HEK293 (cell line): ENCODE results near the gene C2orf76.

ENCODE experiments used
- GLI4 ChIP-seq: fragments of 450-650 bp; formaldehyde crosslinking; IDR thresholded peaks from 2 replicates; pipeline ENCODE4 v1.5.1; 2016; ENCODE audit warnings: missing biosample characterization, missing genetic modification characterization
- YY1 ChIP-seq: fragments of 450-650 bp; formaldehyde crosslinking; IDR thresholded peaks from 2 replicates; pipeline ENCODE4 v1.5.1; 2018; ENCODE audit warnings: missing biosample characterization, missing genetic modification characterization
- ZNF10 ChIP-seq: fragments of 450-650 bp; formaldehyde crosslinking; IDR thresholded peaks from 2 replicates; pipeline ENCODE4 v1.5.1; 2017; ENCODE audit warnings: missing biosample characterization, missing genetic modification characterization
- TF ChIP-seq, protein P1 (sequence below): fragments of 450-650 bp; formaldehyde crosslinking; IDR thresholded peaks from 2 replicates; pipeline ENCODE4 v1.5.1; 2016; ENCODE audit warnings: missing biosample characterization, missing genetic modification characterization
- TF ChIP-seq, protein P2 (sequence below): fragments of 450-650 bp; formaldehyde crosslinking; conservative IDR thresholded peaks from 2 replicates; pipeline ENCODE4 v1.5.1; 2016; ENCODE audit warnings: low read depth, missing biosample characterization, missing genetic modification characterization

DNA sequence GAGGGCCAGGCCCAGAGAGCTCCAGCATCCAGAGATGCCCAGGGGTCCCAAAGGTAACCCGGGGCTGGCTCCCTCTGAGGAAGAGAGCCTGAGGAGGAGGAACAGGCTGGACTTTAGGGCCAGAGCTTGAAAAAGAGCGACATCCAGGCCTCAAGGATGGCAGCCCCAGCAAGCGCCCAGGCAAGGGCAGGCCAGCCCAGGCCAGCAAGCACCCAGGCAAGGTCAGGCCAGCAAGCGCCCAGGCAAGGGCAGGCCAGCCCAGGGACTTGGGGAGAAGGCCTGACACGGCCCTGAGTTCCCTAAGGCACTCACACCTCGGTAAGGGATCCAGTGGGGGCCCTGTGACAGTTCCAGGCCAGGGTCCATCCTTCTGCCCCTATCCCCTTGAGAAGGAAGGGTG, 30.6 kb upstream of the C2orf76 start:
- TF ChIP-seq, protein P1, sequence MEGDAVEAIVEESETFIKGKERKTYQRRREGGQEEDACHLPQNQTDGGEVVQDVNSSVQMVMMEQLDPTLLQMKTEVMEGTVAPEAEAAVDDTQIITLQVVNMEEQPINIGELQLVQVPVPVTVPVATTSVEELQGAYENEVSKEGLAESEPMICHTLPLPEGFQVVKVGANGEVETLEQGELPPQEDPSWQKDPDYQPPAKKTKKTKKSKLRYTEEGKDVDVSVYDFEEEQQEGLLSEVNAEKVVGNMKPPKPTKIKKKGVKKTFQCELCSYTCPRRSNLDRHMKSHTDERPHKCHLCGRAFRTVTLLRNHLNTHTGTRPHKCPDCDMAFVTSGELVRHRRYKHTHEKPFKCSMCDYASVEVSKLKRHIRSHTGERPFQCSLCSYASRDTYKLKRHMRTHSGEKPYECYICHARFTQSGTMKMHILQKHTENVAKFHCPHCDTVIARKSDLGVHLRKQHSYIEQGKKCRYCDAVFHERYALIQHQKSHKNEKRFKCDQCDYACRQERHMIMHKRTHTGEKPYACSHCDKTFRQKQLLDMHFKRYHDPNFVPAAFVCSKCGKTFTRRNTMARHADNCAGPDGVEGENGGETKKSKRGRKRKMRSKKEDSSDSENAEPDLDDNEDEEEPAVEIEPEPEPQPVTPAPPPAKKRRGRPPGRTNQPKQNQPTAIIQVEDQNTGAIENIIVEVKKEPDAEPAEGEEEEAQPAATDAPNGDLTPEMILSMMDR (tag by site-specific recombination) = no peak
- TF ChIP-seq ZNF10 = no peak
- TF ChIP-seq GLI4 = no peak
- TF ChIP-seq, protein P2, sequence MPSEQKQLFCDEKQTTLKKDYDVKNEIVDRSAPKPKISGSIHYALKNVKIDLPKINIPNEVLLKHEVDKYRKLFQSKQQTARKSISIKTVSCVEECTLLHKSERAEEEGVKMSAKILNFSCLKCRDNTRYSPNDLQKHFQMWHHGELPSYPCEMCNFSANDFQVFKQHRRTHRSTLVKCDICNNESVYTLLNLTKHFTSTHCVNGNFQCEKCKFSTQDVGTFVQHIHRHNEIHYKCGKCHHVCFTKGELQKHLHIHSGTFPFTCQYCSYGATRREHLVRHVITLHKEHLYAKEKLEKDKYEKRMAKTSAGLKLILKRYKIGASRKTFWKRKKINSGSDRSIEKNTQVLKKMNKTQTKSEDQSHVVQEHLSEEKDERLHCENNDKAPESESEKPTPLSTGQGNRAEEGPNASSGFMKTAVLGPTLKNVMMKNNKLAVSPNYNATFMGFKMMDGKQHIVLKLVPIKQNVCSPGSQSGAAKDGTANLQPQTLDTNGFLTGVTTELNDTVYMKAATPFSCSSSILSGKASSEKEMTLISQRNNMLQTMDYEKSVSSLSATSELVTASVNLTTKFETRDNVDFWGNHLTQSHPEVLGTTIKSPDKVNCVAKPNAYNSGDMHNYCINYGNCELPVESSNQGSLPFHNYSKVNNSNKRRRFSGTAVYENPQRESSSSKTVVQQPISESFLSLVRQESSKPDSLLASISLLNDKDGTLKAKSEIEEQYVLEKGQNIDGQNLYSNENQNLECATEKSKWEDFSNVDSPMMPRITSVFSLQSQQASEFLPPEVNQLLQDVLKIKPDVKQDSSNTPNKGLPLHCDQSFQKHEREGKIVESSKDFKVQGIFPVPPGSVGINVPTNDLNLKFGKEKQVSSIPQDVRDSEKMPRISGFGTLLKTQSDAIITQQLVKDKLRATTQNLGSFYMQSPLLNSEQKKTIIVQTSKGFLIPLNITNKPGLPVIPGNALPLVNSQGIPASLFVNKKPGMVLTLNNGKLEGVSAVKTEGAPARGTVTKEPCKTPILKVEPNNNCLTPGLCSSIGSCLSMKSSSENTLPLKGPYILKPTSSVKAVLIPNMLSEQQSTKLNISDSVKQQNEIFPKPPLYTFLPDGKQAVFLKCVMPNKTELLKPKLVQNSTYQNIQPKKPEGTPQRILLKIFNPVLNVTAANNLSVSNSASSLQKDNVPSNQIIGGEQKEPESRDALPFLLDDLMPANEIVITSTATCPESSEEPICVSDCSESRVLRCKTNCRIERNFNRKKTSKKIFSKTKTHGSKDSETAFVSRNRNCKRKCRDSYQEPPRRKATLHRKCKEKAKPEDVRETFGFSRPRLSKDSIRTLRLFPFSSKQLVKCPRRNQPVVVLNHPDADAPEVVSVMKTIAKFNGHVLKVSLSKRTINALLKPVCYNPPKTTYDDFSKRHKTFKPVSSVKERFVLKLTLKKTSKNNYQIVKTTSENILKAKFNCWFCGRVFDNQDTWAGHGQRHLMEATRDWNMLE = no peak
- no peak for TF ChIP-seq YY1 (tag by site-specific recombination)
